ENCODE data around the gene RGPD4. TPM values are rescaled to one million over a fixed set of nuclear protein-coding genes. Genes with fewer than 3 reads are reported as not detected.
"Not testable (repeated sequence)": the region's sequence is repeated elsewhere in the genome, so short reads cannot be mapped to it uniquely, and the experiment has no call there.

The RGPD4 gene
- total RNA-seq = 0.05 TPM
- 0.03 TPM for polyA plus RNA-seq

GRCh38 chr2:107826749-107827148 lies at the start of gene RGPD4:
RGPD4 (plus strand) TSS chr2:107826892; CDS start chr2:107827014, 122 bp downstream.
- H3K27ac ChIP-seq (ENCODE audit: low read depth); H3K4me3 ChIP-seq (ENCODE audit: low read depth, low read length); DNase-seq (ENCODE audit: extremely low spot score); H3K36me3 ChIP-seq (ENCODE audit: insufficient read depth); H3K4me1 ChIP-seq (ENCODE audit: insufficient read depth): not testable (repeated sequence)
- WGBS = 98% methylated on average over 43 of the region's 43 CpGs

DNA sequence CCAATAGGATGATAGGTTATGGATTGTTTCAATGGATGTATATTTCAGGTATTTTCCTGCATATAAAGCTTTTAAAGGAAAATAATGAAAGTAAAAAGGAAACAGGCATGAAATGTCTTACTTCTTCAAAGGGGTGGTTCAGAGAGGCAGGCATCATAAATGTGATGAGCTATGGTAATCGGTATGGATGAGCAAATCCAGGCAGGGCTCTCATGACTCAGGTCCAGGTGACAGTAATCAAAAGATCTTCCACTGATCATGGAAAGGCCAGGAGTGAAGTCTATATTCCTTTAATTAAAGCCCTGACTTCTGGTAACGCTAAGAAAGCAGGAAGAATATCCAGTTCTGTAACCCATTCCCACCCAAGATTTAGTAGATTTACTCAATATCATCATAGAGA lies 48.7 kb upstream of the RGPD4 start:
- no peaks in the 10 kb centered on the region for H3K4me1 ChIP-seq (ENCODE audit: insufficient read depth)
- 77% methylated on average over 2 of the region's 2 CpGs for whole genome bisulfite sequencing
- H3K27ac ChIP-seq (ENCODE audit: low read depth) = no peak overlapping the region
- H3K4me3 ChIP-seq (ENCODE audit: low read depth, low read length) = no peak overlapping the region
- H3K36me3 ChIP-seq (ENCODE audit: insufficient read depth) = no peaks in the 10 kb centered on the region
- no peak for DNase-seq (ENCODE audit: extremely low spot score)

DNA sequence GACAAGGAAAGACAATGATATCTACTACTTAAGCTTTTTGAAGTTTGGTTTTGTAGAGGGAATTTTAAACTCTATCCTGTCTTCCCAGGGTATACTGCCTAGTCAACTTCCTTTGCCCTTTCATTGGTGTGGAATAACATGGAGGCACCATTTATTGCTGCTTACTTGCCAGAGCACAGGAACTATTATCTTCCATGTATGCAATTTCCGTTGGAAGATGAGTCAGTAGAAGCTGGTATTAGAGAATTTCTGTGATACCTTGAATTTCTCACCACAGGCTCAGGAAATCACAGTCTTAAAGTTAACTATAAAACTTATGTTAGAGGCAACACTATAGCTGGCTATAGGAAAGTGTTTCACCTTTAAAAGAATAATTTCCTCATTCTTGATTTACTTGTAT lies 40.9 kb upstream of the RGPD4 start:
- WGBS = 61% methylated on average over 1 of the region's 1 CpG
- no peak for DNase-seq (ENCODE audit: extremely low spot score)
- Histone ChIP-seq H3K27ac (ENCODE audit: low read depth) (no peak overlapping the region), H3K4me1 (ENCODE audit: insufficient read depth) (no peaks in the 10 kb centered on the region), H3K36me3 (ENCODE audit: insufficient read depth) (no peaks in the 10 kb centered on the region), H3K4me3 (ENCODE audit: low read depth, low read length) (no peak overlapping the region)

DNA sequence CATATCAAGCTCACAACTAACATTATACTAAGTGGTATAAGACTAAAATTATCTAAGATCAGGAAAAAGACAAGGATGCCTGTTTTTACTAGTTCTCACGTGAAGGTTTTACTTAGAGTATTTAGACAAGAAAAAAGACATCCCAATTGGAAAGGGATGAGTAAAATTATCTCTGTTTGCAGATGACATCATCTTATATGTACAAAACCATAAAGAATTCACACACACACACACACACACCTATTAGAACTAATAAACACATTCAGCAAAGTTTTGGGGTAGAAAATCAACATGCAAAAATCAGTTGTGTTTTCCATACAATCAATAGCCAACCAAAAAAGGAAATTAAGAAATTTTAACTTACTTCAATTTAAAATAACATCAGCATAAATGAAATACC lies 35.9 kb upstream of the RGPD4 start:
- no peak for DNase-seq (ENCODE audit: extremely low spot score)
- WGBS = 71% methylated on average over 1 of the region's 1 CpG
- no peak overlapping the region for H3K27ac ChIP-seq (ENCODE audit: low read depth)

DNA sequence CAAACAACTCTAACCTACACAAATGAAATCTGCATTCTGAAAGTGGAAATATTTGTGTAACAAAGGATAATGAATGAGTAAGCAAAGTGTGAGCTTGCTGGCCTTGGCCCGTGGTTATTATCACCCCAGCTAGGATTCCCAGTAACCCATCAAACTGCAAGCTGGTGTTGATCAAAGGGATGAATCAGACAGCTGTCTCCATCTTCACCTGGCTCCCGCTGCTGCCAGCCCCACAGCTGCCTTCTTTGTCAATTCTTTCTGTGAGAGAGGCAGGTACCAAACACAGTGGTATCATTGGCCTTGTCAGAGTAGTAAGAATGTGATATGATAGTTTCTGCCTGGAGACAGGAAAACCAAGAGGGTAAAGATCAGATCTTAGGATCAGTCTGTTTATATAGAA lies 25.2 kb upstream of the RGPD4 start:
- no peak for DNase-seq (ENCODE audit: extremely low spot score)
- Histone ChIP-seq H3K27ac (ENCODE audit: low read depth) (no peak overlapping the region), H3K4me1 (ENCODE audit: insufficient read depth) (no peaks in the 10 kb centered on the region), H3K4me3 (ENCODE audit: low read depth, low read length) (no peak overlapping the region), H3K36me3 (ENCODE audit: insufficient read depth) (no peaks in the 10 kb centered on the region)
- 63% methylated on average over 2 of the region's 2 CpGs for WGBS

More for the DNA sequence above, 35.9 kb upstream of the RGPD4 start:
- Histone ChIP-seq H3K4me1 (ENCODE audit: insufficient read depth) (no peaks in the 10 kb centered on the region), H3K36me3 (ENCODE audit: insufficient read depth) (no peaks in the 10 kb centered on the region), H3K4me3 (ENCODE audit: low read depth, low read length) (no peak overlapping the region)

GRCh38 chr2:107804608-107805498 lies 21.8 kb upstream of the RGPD4 start:
- Histone ChIP-seq H3K27ac (ENCODE audit: low read depth) (no peak overlapping the region), H3K4me1 (ENCODE audit: insufficient read depth) (no peaks in the 10 kb centered on the region), H3K4me3 (ENCODE audit: low read depth, low read length) (no peak overlapping the region), H3K36me3 (ENCODE audit: insufficient read depth) (no peaks in the 10 kb centered on the region)
- WGBS = 94% methylated on average over 6 of the region's 6 CpGs
- DNase-seq (ENCODE audit: extremely low spot score) = no peak

GRCh38 chr2:107806901-107807300 lies 19.8 kb upstream of the RGPD4 start:
- no peaks in the 10 kb centered on the region for H3K4me1 ChIP-seq (ENCODE audit: insufficient read depth)
- no peak for DNase-seq (ENCODE audit: extremely low spot score)
- WGBS = 89% methylated on average over 4 of the region's 4 CpGs
- no peak overlapping the region for H3K4me3 ChIP-seq (ENCODE audit: low read depth, low read length)
- no peaks in the 10 kb centered on the region for H3K36me3 ChIP-seq (ENCODE audit: insufficient read depth)
- no peak overlapping the region for H3K27ac ChIP-seq (ENCODE audit: low read depth)

GRCh38 chr2:107807988-107808387 lies 18.7 kb upstream of the RGPD4 start:
- H3K4me1 ChIP-seq (ENCODE audit: insufficient read depth) = no peaks in the 10 kb centered on the region
- H3K4me3 ChIP-seq (ENCODE audit: low read depth, low read length) = no peak overlapping the region
- no peak for DNase-seq (ENCODE audit: extremely low spot score)
- 76% methylated on average over 7 of the region's 7 CpGs for WGBS
- no peaks in the 10 kb centered on the region for H3K36me3 ChIP-seq (ENCODE audit: insufficient read depth)
- no peak overlapping the region for H3K27ac ChIP-seq (ENCODE audit: low read depth)

- 52% methylated on average over 7 of the region's 7 CpGs for WGBS
- no peak overlapping the region for H3K27ac ChIP-seq (ENCODE audit: low read depth)
- no peak for DNase-seq (ENCODE audit: extremely low spot score)
- H3K36me3 ChIP-seq (ENCODE audit: insufficient read depth) = no peaks in the 10 kb centered on the region
- H3K4me1 ChIP-seq (ENCODE audit: insufficient read depth) = no peaks in the 10 kb centered on the region
- H3K4me3 ChIP-seq (ENCODE audit: low read depth, low read length) = no peak overlapping the region
Measured at GRCh38 chr2:107808959-107809358, 17.7 kb upstream of the RGPD4 start.

DNA sequence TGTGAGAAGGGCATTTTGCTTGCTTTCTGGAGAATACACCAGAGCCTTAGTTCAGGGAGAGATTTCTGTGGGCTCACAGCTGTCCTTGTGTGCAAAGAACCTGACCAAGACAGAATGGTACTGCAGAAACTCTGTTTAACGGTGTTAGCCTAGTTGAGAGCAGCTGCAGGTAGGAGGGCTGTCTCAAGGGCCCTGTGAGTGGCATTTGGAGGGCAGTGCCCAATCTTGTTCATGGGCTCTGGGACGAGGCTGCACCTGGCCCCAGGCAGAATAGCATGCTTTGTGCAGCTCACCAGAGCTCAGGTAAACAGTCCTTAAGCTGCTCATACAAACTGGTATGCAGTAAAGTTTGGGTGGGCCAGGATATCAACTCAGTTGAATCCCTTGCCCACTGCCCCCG lies 16.9 kb upstream of the RGPD4 start:
- no peak overlapping the region for H3K4me3 ChIP-seq (ENCODE audit: low read depth, low read length)
- H3K4me1 ChIP-seq (ENCODE audit: insufficient read depth) = no peaks in the 10 kb centered on the region
- no peak overlapping the region for H3K27ac ChIP-seq (ENCODE audit: low read depth)
- 52% methylated on average over 3 of the region's 3 CpGs for WGBS
- no peaks in the 10 kb centered on the region for H3K36me3 ChIP-seq (ENCODE audit: insufficient read depth)
- DNase-seq (ENCODE audit: extremely low spot score) = no peak

DNA sequence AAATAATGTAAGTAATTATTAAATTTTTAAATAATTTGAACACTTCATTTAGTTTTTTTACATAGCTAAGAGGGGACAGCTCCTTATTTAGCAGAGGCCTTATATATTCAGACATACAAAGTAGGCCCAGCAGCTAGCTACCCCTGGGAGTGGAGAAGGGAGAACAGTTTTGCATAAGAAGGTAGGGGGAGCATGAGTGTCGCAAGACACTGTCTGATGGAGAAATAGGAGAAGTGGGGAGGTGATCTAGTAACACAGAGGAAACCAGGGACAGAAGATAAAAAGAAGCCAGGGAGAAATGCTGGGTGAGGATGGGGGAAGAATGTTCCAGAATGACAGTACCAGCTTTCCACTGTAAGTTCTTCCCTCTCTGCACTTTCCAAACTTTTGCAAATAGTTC lies 16.0 kb upstream of the RGPD4 start:
- Histone ChIP-seq H3K27ac (ENCODE audit: low read depth) (no peak overlapping the region), H3K4me3 (ENCODE audit: low read depth, low read length) (no peak overlapping the region), H3K36me3 (ENCODE audit: insufficient read depth) (no peaks in the 10 kb centered on the region), H3K4me1 (ENCODE audit: insufficient read depth) (no peaks in the 10 kb centered on the region)
- WGBS = 86% methylated on average over 1 of the region's 1 CpG
- DNase-seq (ENCODE audit: extremely low spot score) = no peak

GRCh38 chr2:107811411-107811810 lies 15.3 kb upstream of the RGPD4 start:
- no peak for DNase-seq (ENCODE audit: extremely low spot score)
- no peaks in the 10 kb centered on the region for H3K4me1 ChIP-seq (ENCODE audit: insufficient read depth)
- 90% methylated on average over 2 of the region's 2 CpGs for WGBS
- H3K27ac ChIP-seq (ENCODE audit: low read depth) = no peak overlapping the region
- H3K36me3 ChIP-seq (ENCODE audit: insufficient read depth) = no peaks in the 10 kb centered on the region
- H3K4me3 ChIP-seq (ENCODE audit: low read depth, low read length) = no peak overlapping the region

DNA sequence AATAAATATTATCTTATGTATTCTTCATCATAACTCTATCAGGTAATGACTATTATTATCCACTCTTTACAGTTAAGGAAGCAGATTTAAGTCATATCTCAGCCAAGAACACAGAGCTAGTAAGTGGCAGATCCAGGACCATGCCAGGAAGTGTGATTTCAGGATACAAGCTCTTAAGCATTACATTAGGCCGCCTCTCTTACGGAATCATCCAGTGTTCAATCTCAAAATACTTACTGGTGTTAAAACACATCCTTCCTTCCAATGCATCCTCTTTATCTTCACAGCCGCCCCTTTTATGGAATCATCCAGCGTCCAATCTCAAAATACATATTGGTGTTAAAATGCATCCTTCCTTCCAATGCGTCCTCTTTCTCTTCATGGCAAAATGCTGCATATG lies 14.7 kb upstream of the RGPD4 start:
- 69% methylated on average over 5 of the region's 5 CpGs for WGBS
- Histone ChIP-seq H3K4me3 (ENCODE audit: low read depth, low read length) (no peak overlapping the region), H3K27ac (ENCODE audit: low read depth) (no peak overlapping the region), H3K36me3 (ENCODE audit: insufficient read depth) (no peaks in the 10 kb centered on the region), H3K4me1 (ENCODE audit: insufficient read depth) (no peaks in the 10 kb centered on the region)
- DNase-seq (ENCODE audit: extremely low spot score) = no peak

GRCh38 chr2:107817378-107817777 lies 9.3 kb upstream of the RGPD4 start:
- H3K4me1 ChIP-seq (ENCODE audit: insufficient read depth) = no peaks in the 10 kb centered on the region
- no peak for DNase-seq (ENCODE audit: extremely low spot score)
- H3K4me3 ChIP-seq (ENCODE audit: low read depth, low read length) = no peak overlapping the region
- 77% methylated on average over 5 of the region's 5 CpGs for WGBS
- no peak overlapping the region for H3K27ac ChIP-seq (ENCODE audit: low read depth)
- H3K36me3 ChIP-seq (ENCODE audit: insufficient read depth) = no peaks in the 10 kb centered on the region

Measured in urinary bladder (tissue), 4 donors.